Measurements from ENCODE around the gene EME1. TPM values are rescaled to one million over a fixed set of nuclear protein-coding genes. Genes with fewer than 3 reads are reported as not detected.

Gene EME1
- total and polyA plus RNA-seq, 2 of the 8 experiments (the other 6 are each of a cell fraction or from before 2014, with no cell fraction given): 13.9 to 16.3 TPM

DNA sequence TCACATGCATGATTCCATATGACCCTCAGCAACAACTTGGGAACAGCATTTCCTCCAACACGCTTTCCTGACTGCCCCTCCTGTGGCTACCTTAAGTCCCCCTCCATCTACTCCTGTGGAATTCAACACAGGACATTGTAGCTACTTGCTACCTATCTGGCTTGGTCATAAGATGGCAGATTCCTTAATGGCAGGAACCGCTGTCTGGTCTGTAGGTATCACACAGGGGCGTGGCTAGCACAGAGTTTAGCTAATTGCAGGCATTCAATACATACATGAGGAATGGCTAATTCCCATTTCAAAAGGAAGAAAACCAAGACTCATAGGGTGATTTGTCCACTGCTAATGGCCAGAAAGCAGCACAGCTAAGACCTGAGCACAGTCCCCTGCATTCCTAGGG is 15.7 kb downstream of the EME1 start:
- H2BK12ac ChIP-seq (ENCODE audit: low read depth, low read length): no peak overlapping the region
- H3K18ac ChIP-seq (ENCODE audit: extremely low read depth, low read length): no peak overlapping the region
- no peaks in the 10 kb centered on the region for H3K27me3 ChIP-seq (replicated peaks in 1 of 4; ENCODE audit: control insufficient read depth in 3 of 4, extremely low read depth in 1 of 4, insufficient read depth in 3 of 4, low read length in 3 of 4)
- H3K23ac ChIP-seq (ENCODE audit: insufficient read length): no peak overlapping the region
- H2AK5ac ChIP-seq (ENCODE audit: low read depth, low read length): no peak overlapping the region
- no peak overlapping the region for H2BK20ac ChIP-seq (ENCODE audit: low read length)
- H3K4me2 ChIP-seq (ENCODE audit: insufficient read depth in 1 of 2, low read depth in 2 of 2, low read length in 2 of 2): no peak overlapping the region
- no peak overlapping the region for H4K91ac ChIP-seq (replicated peaks; ENCODE audit: insufficient read length, low read length)
- peaks cover 4 to 10% of the 10 kb centered on the region in 2 experiments for H4K20me1 ChIP-seq (replicated peaks in 1 of 2; ENCODE audit: control insufficient read depth in 1 of 2, insufficient read depth in 2 of 2, low read length in 2 of 2)
- no peak overlapping the region for H2BK5ac ChIP-seq (ENCODE audit: low read depth, low read length)
- WGBS, 2 experiments (ENCODE audit: extremely low coverage in 1 of 2, insufficient coverage in 1 of 2, insufficient read length in 1 of 2, insufficient replicate concordance in 2 of 2, low coverage in 1 of 2, low lambda C conversion rate in 2 of 2, missing lambda C conversion rate in 1 of 2): 92% methylated on average over 3 of the region's 3 CpGs; no CpG with 5 or more reads in 1 of the 2 experiments
- peaks cover 44 to 88% (median 79%) of the 10 kb centered on the region in 4 experiments for H3K36me3 ChIP-seq (ENCODE audit: control insufficient read depth in 2 of 4, insufficient read depth in 4 of 4, low read length in 3 of 4)
- FAIRE-seq (no peak), DNase-seq (ENCODE audit: low read depth in 1 of 2, low spot score in 2 of 2) (no peak)
- no peak overlapping the region for H3K4ac ChIP-seq (replicated peaks; ENCODE audit: insufficient read length, low read depth, low read length)
- no peak overlapping the region for H4K8ac ChIP-seq (ENCODE audit: extremely low read depth, insufficient read depth, low read length)
- H3K23me2 ChIP-seq (ENCODE audit: low read depth, low read length): no peaks in the 10 kb centered on the region
- H3K79me2 ChIP-seq (ENCODE audit: control insufficient read depth in 1 of 2, insufficient read depth in 2 of 2, low read length in 2 of 2): no peaks in the 10 kb centered on the region
- H3K79me1 ChIP-seq (ENCODE audit: low read depth, low read length): no peaks in the 10 kb centered on the region
- ChIA-PET POLR2A (ENCODE audit: partially characterized antibody) (interaction anchor here (0.9 to 27.4 kb wide), 5 partner anchors 7 to 42 kb away, joined by 3 to 313 read pairs (median 4); partner anchors contain the start of genes EME1, LRRC59, MRPL27 and XYLT2), CTCF (ENCODE audit: partially characterized antibody) (interaction anchor here (1.1 to 1.8 kb wide), 3 partner anchors 9 to 27 kb away, joined by 6 to 13 read pairs (median 7); partner anchors contain the start of gene LRRC59)
- H2AFZ ChIP-seq (ENCODE audit: low read length): no peak overlapping the region
- no peaks in the 10 kb centered on the region for H3K9me3 ChIP-seq (ENCODE audit: insufficient read depth in 2 of 2, low read depth in 1 of 2, low read length in 1 of 2)
- H4K5ac ChIP-seq (ENCODE audit: insufficient read length, low read depth, low read length): no peak overlapping the region
- no peak overlapping the region for H3K14ac ChIP-seq (ENCODE audit: insufficient read length)
- H3K56ac ChIP-seq (replicated peaks; ENCODE audit: insufficient read length, low read depth, low read length): no peak overlapping the region
- no peak overlapping the region for H3K9ac ChIP-seq (replicated peaks in 1 of 4; ENCODE audit: extremely low read depth in 1 of 4, low read depth in 3 of 4, low read length in 3 of 4)
- no peak overlapping the region for H2BK120ac ChIP-seq (replicated peaks; ENCODE audit: low read depth, low read length)
- H3K27ac ChIP-seq (ENCODE audit: low read depth, low read length): no peak overlapping the region
- H2BK15ac ChIP-seq (ENCODE audit: low read length): no peak overlapping the region
- no peaks in the 10 kb centered on the region for H3K4me1 ChIP-seq (replicated peaks in 1 of 4; ENCODE audit: control insufficient read depth in 3 of 4, insufficient read depth in 4 of 4, low read length in 3 of 4)
- no peak overlapping the region for H3K4me3 ChIP-seq (ENCODE audit: extremely low read depth in 1 of 4, insufficient read depth in 2 of 4, low read depth in 3 of 4, low read length in 4 of 4)
- TF ChIP-seq SAP30 (IDR thresholded peaks at IDR 0.05; ENCODE audit: insufficient read depth, insufficient replicate concordance, low read length): no peak
- TF ChIP-seq TEAD4 (IDR thresholded peaks at IDR 0.05; ENCODE audit: low read depth, low read length): no peak
- TF ChIP-seq CHD2 (IDR thresholded peaks at IDR 0.05; ENCODE audit: low read length): no peak
- TF ChIP-seq TBP (IDR thresholded peaks at IDR 0.05; ENCODE audit: low read depth, low read length): no peak
- TF ChIP-seq RFX5 (IDR thresholded peaks at IDR 0.05; ENCODE audit: borderline replicate concordance, low read depth, low read length): no peak
- no peak for TF ChIP-seq YY1 (IDR thresholded peaks at IDR 0.05; ENCODE audit: low read depth, low read length)
- no peak for TF ChIP-seq RBBP5 (IDR thresholded peaks at IDR 0.05; ENCODE audit: borderline replicate concordance, low read depth, low read length)
- no peak for TF ChIP-seq HDAC6 (IDR thresholded peaks at IDR 0.05; ENCODE audit: low read depth, low read length)
- TF ChIP-seq SIX5 (IDR thresholded peaks at IDR 0.05; ENCODE audit: low read depth, low read length): no peak

Data from H1 (cell line).